Tibial nerve (tissue), 4 donors: ENCODE results near the gene KANTR. TPM values are rescaled to one million over a fixed set of nuclear protein-coding genes. Genes with fewer than 3 reads are reported as not detected.
A peak's percentile ranks its signal among the peaks of the same experiment; 100 is the strongest.

ENCODE experiments used
- DNase-seq, 2 donors: peaks; one replicate each; pipeline ENCODE4 v3.0.0-alpha.2; 2019; ENCODE audit warnings: low spot score in 2 of 2
- H3K27ac ChIP-seq, 4 donors: fragments of 200-600 bp; sonication (generic) in 3 of 4; one replicate each; pipeline ENCODE4 v1.5.1; 2017 to 2019; ENCODE audit warnings: mild to moderate bottlenecking in 1 of 4
- H3K27me3 ChIP-seq, 2 donors: fragments of 200-600 bp; sonication (generic) in 1 of 2; one replicate each; pipeline versions ENCODE4 v1.5.1 to v1.6.0; 2017 to 2019
- H3K36me3 ChIP-seq, 3 donors: fragments of 200-600 bp; sonication (generic); one replicate each; pipeline ENCODE4 v1.5.1; 2018 to 2019
- H3K4me1 ChIP-seq, 4 donors: fragments of 200-600 bp; sonication (generic) in 3 of 4; one replicate each; pipeline ENCODE4 v1.5.1; 2017 to 2019
- H3K4me3 ChIP-seq, 4 donors: fragments of 200-600 bp; sonication (generic) in 3 of 4; one replicate each; pipeline ENCODE4 v1.5.1; 2017 to 2019; ENCODE audit warnings: mild to moderate bottlenecking in 1 of 4, moderate library complexity in 1 of 4
- H3K9me3 ChIP-seq, 4 donors: fragments of 200-600 bp; sonication (generic) in 3 of 4; one replicate each; pipeline ENCODE4 v1.5.1; 2017 to 2019
- CTCF ChIP-seq, 5 experiments: fragments of 200-600 bp in 3 of 5; fragments of 450-650 bp in 2 of 5; sonication (generic) in 3 of 5; IDR thresholded peaks; one replicate each; pipeline ENCODE4 v1.5.1; 2016 to 2019; ENCODE audit warnings: antibody characterized with exemption in 5 of 5, mild to moderate bottlenecking in 3 of 5, moderate library complexity in 2 of 5
- EP300 ChIP-seq, 2 donors: sonication (generic); formaldehyde crosslinking; IDR thresholded peaks; one replicate each; pipeline ENCODE4 v1.6.1; 2017; ENCODE audit warnings: antibody characterized with exemption in 2 of 2, mild to moderate bottlenecking in 1 of 2
- POLR2A ChIP-seq, 2 donors: fragments of 450-650 bp; IDR thresholded peaks; one replicate each; pipeline ENCODE4 v1.6.1; 2017; ENCODE audit warnings: antibody characterized with exemption in 2 of 2, mild to moderate bottlenecking in 2 of 2, moderate library complexity in 2 of 2
- WGBS, 2 donors: methylation state at CpG; one replicate each; pipeline ENCODE4 v1.1.5; 2018; 5-methylcytosine and 5-hydroxymethylcytosine counted together
- total RNA-seq, 4 donors: library from RNA; depleted of rRNA; stranded (reverse); fragments of >200 nt; gene quantifications; one replicate each; pipeline ENCODE4 v1.1.0, GENCODE V29; 2016

The KANTR gene
- total RNA-seq, 4 donors from 2014 or later, result 26.4 to 37.6 (median 32.2) TPM

DNA sequence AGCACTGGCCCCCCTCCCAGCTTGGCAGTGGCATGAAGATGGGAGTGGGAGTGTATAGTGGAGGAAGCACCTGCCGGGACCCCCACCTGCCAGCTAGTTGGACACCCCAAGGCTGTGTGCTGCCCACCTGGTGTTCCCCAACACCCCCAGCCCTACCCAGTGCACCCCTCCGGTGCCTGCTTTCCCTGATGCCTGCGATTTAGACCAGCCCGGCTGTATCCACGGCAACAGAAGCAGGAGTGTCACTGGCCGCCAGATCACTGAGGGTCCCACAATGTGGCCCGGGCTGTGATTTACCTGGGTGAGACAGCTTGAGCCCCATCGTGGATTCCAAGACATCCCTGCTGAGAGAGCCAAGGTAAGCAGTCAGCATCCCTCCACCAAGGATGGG, 44.8 kb upstream of the KANTR start:
- no peak for DNase-seq
- Histone ChIP-seq H3K27ac (peak overlapping the region; percentile 38 to 82 (median 62)), H3K36me3 (no peaks in the 10 kb centered on the region), H3K27me3 (peaks cover 0 to 10% of the 10 kb centered on the region in 2 donors), H3K4me1 (peaks cover 0 to 29% (median 0%) of the 10 kb centered on the region in 4 donors), H3K4me3 (peak overlapping the region; percentile 34 to 60 (median 45)), H3K9me3 (no peaks in the 10 kb centered on the region)
- TF ChIP-seq EP300 (IDR thresholded peaks at IDR 0.05) (no peak), CTCF (IDR thresholded peaks at IDR 0.05) (no peak), POLR2A (IDR thresholded peaks at IDR 0.05) (no peak)
- WGBS, 2 donors, result 26% methylated on average over 8 of the region's 8 CpGs; no CpG with 5 or more reads in 1 of the 2 donors

- no peak overlapping the region for H3K4me3 ChIP-seq
- peaks cover 0 to 29% (median 0%) of the 10 kb centered on the region in 4 donors for H3K4me1 ChIP-seq
- peaks cover 0 to 10% of the 10 kb centered on the region in 2 donors for H3K27me3 ChIP-seq
- no peak for TF ChIP-seq CTCF (IDR thresholded peaks at IDR 0.05)
- TF ChIP-seq EP300 (IDR thresholded peaks at IDR 0.05), result no peak
- no peak for TF ChIP-seq POLR2A (IDR thresholded peaks at IDR 0.05)
- no peaks in the 10 kb centered on the region for H3K9me3 ChIP-seq
- WGBS, 2 donors, result 54 to 80% methylated on average over 6 of the region's 6 CpGs
- no peak for DNase-seq
- no peaks in the 10 kb centered on the region for H3K36me3 ChIP-seq
- H3K27ac ChIP-seq, result no peak overlapping the region
Observed at GRCh38 chrX:53050841-53051240, 43.1 kb upstream of the KANTR start.

DNA sequence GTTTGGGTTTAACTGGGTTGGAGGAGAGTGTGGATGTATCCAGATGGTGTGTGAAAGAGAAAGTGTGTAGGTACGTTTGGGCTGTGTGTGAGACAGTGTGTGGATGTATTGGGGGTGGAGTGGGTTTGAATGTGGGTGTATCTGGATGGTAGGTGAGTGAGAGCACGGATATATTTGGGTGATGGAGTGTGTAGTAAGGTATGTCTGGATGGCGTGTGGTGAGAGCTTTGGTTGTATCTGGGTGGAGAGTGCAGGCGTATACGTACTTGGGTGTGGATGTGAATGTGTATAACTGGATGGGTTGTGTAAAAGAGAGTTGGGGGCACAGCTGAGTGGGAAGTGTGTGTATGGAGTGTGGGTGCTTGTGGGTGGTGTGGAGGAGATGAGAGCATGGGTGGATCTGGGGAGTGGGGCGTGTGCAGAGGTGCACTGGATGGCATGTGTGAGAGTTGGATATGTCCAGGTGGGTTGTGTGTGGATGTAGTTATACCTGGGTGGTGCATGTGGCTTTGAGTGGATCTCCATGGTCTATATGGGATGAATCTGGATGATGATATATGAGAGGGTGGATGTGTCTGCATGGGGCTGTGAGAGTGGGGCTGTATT, 38.6 kb upstream of the KANTR start:
- Histone ChIP-seq H3K27me3 (peaks cover 0 to 3% of the 10 kb centered on the region in 2 donors), H3K4me3 (no peak overlapping the region), H3K4me1 (peaks cover 0 to 11% (median 0%) of the 10 kb centered on the region in 4 donors), H3K9me3 (no peaks in the 10 kb centered on the region), H3K27ac (no peak overlapping the region), H3K36me3 (no peaks in the 10 kb centered on the region)
- 77 to 88% methylated on average over 6 of the region's 6 CpGs for WGBS, 2 donors
- no peak for DNase-seq
- TF ChIP-seq POLR2A (IDR thresholded peaks at IDR 0.05) (no peak), CTCF (IDR thresholded peaks at IDR 0.05) (no peak), EP300 (IDR thresholded peaks at IDR 0.05) (no peak)

DNA sequence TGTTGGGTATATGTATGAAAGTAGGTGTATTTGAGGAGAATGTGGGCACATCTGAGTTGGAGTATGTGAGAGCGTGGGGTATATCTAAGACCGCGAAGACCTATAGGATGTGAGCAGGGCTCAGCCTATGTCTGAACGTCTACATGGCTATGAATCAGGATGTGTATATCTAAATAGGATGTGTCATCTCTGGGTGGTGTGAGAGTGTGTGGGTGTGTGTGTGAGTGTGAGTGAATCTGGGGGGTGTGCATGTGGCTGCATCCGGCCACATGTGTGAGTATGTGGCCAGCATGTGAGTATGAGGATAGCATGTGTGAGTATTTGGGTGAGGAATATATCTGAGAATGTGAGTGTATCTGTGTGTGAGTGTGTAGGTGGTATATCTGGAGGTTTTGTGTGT, 37.6 kb upstream of the KANTR start:
- 87 to 89% methylated on average over 5 of the region's 5 CpGs for WGBS, 2 donors

More for the DNA sequence above, 37.6 kb upstream of the KANTR start:
- H3K4me3 ChIP-seq, result no peak overlapping the region
- peaks cover 0 to 2% (median 0%) of the 10 kb centered on the region in 4 donors for H3K4me1 ChIP-seq
- H3K27me3 ChIP-seq, result peaks cover 0 to 3% of the 10 kb centered on the region in 2 donors
- H3K9me3 ChIP-seq, result no peaks in the 10 kb centered on the region
- no peak for TF ChIP-seq POLR2A (IDR thresholded peaks at IDR 0.05)
- no peak for TF ChIP-seq CTCF (IDR thresholded peaks at IDR 0.05)
- no peak for TF ChIP-seq EP300 (IDR thresholded peaks at IDR 0.05)
- H3K36me3 ChIP-seq, result no peaks in the 10 kb centered on the region
- no peak overlapping the region for H3K27ac ChIP-seq
- DNase-seq, result no peak
